Embryonic facial prominence (tissue), 1 donor: ENCODE measurements around the gene RXRB.

Source experiments
- DNase-seq: peaks from one replicate; pipeline ENCODE4 v3.0.0-alpha.2; 2016; ENCODE audit errors: extremely low spot score

The RXRB gene

DNA sequence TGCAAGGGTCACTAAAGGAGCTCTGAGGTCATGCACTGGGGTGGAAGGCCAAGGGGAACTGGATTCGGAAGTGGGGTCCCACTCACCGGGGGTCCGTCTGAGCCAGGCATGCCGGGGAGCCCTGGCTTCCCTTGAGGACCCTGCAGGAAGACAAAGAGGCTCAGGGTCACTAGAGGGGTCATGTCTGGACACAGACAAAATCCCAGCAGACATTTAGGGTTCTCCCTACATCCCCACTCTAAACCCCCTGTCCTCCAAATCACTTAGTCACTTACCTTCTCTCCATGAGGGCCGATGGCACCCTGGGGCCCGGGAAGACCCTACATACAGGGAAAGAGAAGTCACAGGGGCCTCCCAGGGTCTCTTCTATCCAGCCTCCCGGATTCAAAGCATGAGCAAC, 23.6 kb downstream of the RXRB start:
- DNase-seq: no peak

DNA sequence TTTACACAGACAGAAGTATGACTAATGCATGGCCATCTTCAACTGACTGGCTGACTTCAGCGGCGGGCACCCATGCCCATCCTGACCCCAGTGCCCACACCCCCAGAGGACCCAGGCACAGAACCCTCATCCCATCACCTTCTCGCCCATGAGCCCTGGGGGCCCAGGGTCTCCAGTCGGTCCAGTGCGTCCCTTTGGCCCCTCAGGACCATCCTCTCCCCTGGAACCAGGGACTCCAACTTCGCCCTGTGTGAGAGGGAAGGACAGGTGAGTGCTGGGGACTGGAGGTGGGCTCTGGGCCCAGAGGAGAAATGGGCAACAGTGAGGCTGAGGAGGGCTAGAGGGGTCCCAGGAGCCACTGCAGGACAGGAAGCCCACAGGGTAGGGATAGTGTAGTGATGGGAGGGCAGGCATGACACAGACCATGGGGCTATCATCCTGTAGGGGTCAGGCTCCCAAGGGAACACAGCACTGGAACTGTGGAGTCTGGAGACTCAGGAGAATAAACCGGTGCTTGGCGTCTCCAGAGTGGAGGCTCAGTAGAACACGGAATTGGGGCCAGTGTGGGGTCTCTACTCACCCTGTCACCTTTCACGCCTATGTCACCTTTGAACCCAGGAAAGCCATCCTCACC, 24.9 kb downstream of the RXRB start:
- no peak for DNase-seq

DNA sequence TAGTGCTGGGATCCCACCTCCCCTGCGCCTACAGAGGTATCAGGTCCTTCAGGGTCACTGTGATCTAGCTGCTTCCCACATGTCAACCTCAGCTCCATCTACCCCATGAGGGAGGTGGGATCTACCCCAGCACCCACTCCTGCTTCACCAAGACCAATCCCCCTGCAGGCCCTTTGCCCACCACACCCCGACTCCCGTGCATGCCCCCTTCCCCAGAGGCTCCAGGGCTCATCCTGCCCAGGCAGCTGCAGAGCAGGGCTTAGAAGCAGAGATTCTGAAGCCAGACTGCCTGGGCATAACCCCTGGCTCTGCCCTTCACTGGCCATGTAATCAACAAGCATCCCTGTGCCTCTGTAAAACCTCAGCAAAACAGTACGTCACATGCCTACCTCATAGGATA, 25.7 kb downstream of the RXRB start:
- DNase-seq: no peak

DNA sequence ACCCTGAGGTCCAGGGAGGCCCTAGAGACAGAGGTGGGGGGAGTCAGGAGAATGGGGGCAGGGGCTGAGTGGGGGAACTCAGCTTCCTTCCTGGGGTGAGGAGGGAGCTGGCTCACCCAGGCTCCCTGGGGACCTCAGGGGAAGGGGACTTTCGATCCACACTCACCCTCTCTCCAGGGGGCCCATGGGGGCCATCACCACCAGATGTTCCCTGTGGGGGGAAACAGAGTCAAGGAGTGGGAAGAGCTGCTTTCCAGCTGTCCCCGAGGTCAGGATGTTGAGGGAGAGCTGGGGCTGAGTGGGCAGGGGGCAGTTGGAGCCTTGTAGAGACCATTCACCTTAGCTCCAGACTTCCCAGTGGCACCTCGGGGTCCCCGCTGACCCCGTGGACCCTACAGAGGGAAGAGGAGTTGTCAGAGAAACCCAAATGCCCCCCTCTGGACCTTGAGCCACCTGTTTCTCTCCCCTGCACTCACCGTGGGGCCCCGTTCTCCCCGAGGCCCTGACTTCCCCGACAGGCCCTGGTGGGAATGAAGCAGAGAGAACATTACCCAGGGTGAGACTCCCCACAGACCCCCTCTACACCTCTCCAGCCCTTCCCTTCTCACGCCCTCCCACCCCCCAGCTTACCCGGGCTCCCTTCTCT, 26.8 kb downstream of the RXRB start:
- DNase-seq: no peak

DNA sequence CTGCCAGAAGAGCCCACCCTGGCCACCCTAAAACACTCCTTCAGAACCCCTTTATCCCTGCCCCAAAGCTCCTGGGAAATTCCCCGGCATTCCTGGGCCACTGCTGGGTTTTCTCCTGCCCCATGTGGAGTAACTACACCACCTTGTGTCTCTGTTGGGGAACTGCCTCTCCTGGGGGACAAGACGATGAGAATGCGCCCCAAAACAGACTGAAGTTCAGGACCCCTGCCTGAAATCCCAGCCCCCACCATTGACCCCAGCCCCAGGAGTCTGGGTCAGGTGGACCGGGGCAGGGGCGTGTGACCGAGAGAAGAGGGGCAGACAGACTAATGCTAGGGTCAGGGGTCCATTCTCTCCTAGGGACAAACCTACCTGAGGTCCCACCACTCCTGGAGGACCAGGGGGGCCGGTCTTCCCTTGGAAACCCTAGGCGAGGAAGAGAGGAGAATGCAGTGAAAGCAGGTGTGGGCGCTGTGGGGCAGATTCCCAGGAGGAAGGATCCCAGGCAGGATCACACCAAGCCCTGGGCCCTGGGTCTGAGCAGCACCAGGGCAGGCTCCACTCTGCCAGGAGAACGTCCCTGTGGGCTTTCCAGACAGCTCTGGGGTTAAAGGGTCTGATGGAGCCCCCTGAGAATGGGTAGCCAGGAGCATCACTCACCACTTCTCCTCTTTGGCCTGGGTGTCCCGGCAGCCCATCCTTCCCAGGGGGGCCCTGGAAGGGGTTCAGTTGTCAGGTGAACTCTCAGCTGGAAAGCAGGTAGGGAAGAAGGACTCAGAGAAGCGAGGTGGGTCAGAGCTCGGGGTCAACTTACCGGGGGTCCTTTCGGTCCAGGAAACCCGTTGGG, 27.6 kb downstream of the RXRB start:
- DNase-seq: no peak

DNA sequence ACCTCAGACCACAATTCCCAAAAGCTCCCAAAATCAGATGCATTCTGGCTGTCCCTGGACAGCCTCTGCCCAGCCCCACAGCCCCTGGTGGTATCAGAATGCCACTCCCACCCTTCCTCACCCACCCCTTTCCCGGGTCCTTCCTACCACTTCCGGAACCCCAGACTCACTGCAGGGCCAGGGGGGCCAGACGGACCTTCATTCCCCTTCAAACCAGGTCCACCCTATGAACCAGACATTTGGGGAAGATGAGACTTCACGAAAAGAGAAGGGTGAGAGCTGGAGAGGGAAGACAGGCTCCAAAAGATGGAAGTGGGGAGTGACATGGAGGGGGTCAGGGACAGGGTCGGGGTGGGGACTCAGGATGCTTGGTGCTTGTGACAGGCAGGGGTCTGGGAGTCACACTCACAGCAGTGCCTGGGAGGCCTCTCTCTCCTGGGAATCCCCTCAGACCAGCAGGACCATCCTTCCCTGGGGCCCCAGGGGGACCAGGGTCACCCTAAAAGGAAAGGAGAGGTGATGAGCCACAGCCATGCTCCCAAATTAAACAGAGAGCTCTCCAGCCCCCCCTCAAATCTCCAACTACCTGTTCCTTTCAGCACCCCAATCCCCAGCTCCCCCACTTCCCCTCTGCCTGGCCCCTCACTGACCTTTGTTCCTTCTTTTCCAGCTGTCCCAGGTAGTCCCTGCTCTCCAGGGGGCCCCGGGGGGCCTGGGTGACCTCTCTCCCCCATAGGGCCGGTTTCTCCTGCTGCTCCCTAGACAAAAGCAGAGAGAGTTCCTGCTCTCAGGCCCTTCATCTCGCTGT, 28.4 kb downstream of the RXRB start:
- DNase-seq: no peak

DNA sequence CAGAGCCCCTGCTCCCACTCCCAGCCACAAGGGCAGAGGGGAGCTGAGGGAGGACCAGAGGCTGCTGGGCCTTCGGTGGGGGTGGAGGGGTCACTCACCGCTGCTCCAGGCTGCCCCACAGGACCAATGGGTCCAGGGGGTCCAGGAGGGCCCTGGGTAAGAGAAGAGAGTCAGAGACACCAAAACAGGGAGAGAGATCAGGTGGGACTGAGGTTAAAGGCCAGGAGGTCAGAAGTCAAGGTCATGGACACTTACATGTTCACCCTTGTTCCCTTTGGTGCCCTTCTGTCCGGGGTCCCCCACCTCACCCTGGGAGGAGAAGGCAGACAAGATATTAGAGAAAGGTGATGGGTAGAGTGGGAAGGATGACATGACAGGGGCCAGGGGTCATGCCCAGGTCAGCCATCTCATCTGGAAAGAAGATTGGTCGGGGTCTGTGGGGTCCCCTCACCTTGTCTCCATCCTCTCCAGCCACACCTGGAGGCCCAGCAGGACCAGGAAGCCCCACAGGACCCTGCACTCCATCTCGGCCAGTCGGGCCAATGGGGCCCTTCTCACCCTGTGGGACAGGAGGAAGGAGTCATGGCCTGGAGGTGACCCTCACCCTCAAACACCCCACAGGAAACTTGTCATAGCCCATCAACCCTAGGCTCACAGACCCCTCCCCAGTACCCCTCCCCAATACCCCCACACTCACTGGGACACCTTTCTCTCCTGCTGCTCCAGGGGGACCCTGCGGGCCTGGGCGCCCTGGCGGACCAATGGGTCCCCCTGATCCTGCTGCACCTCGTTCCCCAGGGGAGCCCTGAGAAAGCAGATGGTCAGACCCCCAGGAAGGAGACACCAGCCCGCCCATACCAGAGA, 29.2 kb downstream of the RXRB start:
- DNase-seq: no peak

DNA sequence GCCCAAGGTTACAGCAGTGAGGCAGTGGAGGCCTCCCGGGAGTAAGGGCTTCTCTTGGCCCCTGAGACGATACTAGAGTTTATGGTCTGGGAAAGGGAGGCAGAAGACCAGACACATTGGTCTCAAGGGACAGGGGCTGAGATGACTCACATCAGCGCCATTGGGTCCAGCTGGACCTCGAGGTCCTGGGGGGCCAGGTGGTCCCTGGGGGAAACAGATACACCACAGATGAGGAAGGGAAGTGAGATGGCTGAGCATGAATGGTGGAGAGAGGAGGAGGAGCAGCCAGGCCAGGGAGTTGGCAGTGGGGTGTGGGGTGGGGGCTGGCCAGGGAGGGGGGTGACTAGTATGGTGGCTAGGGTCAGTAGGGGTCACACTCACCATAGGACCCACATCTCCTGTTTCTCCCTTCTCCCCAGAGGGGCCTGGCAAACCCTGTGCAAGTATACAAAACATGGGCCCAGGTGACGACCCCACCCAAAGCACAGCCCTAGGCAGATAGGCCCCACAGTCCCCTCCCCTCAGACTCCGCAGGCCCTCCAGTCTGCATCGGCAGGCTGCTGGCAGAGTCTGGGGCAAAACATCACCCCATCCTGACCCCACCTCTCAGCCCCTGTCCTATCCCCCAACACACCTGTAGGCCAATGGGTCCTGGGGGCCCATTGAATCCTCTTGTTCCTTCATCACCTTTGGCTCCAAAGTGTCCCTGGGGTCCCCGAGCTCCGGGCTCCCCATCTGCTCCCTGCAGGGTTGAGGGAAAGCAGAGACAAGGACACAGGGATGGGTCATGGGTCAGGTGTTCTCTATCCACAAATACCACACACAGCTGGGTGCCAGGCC, 30.1 kb downstream of the RXRB start:
- DNase-seq: no peak

DNA sequence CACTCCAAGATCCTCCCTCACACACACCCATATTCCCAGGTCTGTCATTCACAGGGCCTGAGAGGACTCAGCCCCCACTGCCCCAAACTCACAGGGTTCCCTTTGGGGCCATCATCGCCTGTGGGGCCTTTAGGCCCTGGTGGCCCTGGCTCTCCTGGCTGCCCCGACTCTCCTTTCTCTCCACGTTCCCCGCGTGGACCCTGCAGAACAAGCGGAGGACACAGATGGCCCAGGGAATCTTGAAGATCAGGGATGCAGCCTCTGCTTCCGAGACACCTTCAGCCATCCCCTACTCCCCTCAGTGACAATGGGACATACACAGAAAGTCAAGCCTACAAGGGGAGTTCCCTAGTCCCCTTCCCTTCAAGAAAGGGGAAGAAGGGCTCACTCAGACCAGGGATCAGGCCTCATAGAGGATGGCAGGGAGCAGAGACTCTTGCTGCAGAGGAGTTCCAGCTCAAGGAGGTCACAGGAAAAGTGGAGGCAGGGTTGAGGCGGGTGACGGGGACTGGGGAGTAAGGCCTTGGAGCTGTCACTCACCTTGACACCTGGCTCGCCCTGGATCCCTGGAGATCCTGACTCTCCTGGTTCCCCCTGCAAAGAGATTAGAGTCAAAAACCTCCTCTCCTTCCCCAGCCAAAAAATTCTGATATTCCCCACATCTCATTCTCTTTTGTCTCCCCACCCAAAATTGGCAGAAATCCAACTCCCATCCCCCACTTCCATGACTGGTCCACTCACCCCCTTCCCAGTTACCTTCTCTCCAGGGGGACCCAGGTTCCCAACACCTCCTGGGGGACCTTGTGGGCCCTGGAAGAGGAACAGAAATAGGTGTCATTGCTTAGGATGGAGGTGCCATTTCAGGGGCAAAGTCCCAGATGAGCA, 30.9 kb downstream of the RXRB start:
- DNase-seq: no peak

DNA sequence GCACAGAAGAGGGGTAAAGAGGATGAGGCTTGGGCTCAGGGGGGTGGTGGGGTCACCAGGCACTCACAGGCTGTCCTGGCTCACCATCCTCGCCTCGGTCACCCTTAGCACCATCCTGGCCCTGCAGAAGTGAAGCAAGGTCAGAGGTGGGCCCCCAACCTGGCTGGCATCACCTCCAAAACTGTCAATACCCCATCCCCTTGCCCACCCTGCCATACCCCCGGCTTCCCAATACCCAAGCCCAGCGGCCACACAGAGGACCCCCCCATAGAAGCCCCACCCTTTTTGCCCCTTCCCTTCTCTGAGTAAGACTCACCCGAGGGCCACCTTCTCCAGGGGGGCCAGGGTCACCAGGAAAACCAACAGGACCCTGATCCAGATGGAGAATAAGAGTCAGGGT, 31.8 kb downstream of the RXRB start:
- no peak for DNase-seq

DNA sequence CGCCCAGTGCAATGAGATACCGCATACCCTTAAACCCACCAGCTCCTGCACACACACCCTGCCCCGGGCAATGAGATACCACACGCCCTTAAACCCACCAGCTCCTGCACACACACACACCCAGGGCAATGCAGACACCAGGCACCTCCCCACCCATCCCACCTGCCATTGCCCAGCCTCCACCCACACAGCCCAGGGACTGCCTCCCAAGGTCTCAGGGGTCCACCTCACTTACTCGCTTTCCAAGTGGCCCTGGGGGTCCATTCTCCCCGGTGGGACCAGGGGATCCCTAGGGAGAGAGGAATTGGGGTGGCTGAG, 32.2 kb downstream of the RXRB start:
- no peak for DNase-seq

DNA sequence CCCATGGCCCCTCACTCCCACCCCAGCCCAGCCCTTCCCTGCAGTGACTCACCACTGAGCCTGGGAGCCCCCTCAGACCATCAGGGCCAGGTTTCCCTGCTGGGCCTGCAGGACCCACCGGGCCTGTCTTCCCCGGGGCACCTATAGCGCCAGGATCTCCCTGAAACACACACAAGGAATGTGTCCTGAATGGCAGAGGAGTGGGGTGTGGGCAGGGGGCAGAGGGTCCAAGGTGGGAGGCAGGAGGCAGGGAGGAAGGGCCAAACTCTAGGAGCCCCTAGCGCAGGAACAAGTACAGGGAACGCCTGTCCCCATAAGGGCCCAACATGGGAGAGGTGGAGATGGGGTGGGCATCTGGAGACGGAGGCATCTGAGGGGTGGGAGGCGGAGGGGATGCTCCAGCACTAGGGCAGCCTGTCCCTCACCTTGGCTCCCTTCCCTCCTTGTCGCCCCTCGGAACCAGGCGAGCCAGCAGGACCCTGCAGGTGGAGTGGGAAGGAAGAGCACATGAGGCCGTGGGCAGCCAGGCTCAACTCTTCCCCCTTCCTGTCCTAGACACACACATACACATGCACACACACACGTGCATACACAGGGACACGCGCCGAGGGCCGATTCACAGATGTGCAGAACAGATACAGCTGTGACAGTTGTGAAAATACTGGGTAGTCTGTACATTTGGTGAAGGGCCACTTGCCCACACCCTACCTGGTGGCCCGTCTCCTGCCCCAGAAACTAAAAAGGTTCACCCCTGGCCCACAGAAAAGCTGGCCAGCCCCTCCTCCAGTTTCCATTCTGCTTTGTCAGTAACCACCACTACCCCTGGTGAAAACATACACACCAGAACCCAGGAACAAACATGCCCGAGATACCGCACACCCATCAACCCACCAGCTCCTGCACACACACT, 32.8 kb downstream of the RXRB start:
- DNase-seq: no peak

DNA sequence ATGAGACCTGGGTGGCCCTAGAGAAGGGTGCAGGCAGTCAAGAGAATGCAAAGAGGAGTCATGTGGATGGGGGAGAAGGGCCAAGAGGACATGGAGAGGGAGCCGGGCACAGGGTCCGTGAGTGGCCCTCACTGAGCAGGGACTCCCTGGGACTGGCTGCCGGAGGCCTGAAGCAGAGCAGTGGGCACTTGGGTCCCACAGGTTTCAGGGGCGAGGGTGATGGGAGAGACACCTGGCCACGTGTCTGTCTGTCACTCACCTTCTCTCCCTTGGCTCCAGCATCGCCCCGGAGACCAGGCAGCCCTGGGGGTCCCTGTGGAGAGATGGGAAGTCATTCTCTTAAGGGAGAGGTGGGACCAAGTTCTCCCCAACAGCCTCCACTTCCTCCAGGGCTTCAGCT, 33.7 kb downstream of the RXRB start:
- DNase-seq: no peak

DNA sequence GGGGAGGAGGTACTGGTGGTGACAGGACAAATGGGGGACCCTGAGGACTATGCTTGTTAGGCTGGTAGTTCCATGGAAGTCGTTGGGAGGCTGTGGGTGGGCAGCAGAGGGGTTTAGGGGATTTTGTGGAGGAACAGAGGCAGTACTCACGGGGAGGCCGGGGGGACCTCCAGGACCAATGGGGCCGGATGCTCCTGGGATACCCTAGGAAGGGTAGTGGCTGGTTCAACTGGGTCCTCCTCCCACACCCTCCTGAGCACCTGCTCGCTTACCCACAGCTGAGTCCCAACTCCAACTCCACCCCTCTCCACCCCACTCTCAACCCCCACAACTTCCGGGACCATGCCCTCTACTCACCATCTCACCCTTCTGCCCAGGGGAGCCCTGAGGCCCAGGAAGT, 34.1 kb downstream of the RXRB start:
- DNase-seq: no peak

DNA sequence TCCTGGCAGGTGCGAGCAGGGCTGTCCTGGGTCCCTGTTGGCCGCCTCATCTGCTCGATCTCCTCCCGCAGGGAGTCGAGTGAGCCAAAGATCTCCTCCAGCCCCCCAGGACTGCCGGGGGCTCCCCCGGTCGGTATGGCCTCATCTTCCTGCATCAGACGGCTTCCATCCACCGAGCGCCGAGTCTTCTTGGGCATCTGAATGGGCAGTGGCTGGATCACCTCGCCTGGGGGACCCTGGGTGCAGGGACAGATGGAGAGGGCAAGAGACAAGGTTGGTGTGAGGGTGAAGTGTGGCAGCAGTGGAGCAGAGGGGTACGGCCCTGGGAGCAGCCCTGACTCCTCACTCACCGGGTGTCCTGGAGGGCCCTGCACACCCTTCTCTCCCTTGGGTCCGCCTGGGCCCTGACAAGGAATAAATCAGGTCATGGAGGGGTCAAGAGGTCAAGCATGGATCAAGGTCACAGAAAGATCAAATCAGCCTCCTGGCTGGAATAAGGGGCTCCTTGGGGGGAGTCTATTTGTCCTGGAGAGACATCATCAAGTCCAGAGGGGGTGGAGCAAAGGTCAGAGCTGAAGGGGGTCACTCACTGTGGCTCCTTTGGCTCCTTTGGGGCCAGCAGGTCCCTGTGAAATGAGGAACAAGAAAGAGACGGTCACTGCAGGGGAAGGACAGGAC, 34.7 kb downstream of the RXRB start:
- no peak for DNase-seq

DNA sequence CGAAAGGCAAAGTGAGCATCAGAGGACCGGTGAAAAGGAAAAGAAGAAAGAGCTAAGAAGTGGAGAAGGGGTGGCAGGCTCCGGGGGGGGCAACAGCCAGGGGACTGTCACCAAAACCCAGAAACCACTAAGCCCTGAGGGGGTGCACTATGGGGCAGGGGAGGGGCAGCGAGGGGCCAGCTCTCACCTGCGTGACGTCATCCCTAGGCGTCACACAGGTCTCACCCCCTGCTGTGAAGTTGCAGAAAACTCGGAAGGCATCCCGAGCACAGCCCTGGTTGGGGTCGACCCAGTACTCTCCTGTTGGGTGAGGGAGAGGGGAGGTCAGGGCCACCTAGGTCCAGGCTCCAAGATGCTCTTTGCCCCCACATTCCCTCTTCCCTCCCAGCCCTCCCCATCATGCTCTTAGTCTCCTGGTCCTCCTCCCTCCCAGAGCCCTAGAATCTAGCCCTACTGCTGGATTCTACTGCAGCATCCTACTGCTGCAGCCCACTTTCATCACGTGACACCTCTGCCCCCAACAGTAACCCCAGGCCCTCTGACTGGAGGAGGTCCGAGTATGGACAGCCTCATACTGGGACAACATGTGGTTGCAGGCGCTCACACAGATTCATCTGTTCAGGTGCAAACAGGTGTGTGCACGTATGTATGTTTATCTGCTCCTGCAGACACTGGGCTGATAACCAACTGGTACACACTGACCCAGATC, 35.6 kb downstream of the RXRB start:
- no peak for DNase-seq

DNA sequence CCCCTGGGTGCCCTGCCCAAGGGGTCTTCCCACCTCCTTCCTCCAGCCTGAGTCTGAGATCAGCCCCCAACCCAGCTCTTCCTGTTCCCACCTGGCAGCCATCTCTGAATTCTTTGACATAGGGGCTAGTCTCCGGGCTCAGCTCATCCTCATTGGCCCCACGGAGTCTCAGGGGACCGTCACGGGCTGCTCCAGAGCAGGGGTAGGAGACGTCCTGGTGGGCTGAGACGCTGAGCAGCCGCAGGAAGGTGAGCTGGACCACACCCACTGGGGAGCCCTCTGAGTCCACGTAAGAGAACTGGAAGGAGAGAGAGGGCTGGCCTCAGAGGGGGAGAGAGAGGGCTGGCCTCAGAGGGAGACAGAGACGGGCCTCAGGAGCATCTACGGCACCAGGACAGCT, 36.3 kb downstream of the RXRB start:
- DNase-seq: no peak
